ENCODE data around the gene WDR81. TPM values are rescaled to one million over a fixed set of nuclear protein-coding genes. Genes with fewer than 3 reads are reported as not detected.

WDR81 gene
- total and polyA plus RNA-seq, 2 experiments from 2014 or later, result 9.5 to 23.1 TPM

DNA sequence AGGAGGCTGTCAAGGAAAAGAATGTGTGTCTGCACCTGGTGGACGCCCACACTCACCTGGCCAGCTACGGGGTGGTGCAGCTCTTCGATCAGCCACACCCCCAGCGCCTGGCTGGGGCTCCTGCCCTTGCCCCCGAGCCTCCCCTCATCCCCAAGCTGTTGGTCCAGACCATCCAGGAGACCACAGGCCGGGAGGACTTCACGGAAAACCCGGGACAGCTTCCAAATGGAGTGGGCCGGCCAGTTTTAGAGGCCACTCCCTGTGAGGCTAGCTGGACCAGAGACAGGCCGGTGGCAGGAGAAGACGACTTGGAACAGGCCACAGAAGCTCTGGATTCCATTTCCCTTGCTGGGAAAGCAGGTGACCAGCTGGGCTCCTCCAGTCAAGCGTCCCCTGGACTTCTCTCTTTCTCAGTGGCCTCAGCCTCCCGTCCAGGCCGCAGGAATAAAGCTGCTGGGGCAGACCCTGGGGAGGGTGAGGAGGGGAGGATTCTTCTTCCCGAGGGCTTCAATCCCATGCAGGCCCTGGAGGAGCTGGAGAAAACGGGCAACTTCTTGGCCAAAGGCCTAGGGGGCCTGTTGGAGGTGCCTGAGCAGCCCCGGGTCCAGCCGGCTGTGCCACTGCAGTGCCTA is 2.2 kb downstream of the WDR81 start:
- no peaks in the 10 kb centered on the region for H3K9me3 ChIP-seq (ENCODE audit: low read depth)
- H3K4me1 ChIP-seq (ENCODE audit: low read depth), result no peaks in the 10 kb centered on the region
- H3K27me3 ChIP-seq, result no peaks in the 10 kb centered on the region
- no peaks in the 10 kb centered on the region for H3K36me3 ChIP-seq
- no peak overlapping the region for H3K27ac ChIP-seq
- DNase-seq (ENCODE audit: low read depth in 1 of 2, low spot score in 1 of 2), result no peak
- TF ChIP-seq, protein P1, sequence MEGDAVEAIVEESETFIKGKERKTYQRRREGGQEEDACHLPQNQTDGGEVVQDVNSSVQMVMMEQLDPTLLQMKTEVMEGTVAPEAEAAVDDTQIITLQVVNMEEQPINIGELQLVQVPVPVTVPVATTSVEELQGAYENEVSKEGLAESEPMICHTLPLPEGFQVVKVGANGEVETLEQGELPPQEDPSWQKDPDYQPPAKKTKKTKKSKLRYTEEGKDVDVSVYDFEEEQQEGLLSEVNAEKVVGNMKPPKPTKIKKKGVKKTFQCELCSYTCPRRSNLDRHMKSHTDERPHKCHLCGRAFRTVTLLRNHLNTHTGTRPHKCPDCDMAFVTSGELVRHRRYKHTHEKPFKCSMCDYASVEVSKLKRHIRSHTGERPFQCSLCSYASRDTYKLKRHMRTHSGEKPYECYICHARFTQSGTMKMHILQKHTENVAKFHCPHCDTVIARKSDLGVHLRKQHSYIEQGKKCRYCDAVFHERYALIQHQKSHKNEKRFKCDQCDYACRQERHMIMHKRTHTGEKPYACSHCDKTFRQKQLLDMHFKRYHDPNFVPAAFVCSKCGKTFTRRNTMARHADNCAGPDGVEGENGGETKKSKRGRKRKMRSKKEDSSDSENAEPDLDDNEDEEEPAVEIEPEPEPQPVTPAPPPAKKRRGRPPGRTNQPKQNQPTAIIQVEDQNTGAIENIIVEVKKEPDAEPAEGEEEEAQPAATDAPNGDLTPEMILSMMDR (IDR thresholded peaks at IDR 0.05; ENCODE audit: low read depth, low read length), result no peak
- H3K4me3 ChIP-seq, result no peak overlapping the region

DNA sequence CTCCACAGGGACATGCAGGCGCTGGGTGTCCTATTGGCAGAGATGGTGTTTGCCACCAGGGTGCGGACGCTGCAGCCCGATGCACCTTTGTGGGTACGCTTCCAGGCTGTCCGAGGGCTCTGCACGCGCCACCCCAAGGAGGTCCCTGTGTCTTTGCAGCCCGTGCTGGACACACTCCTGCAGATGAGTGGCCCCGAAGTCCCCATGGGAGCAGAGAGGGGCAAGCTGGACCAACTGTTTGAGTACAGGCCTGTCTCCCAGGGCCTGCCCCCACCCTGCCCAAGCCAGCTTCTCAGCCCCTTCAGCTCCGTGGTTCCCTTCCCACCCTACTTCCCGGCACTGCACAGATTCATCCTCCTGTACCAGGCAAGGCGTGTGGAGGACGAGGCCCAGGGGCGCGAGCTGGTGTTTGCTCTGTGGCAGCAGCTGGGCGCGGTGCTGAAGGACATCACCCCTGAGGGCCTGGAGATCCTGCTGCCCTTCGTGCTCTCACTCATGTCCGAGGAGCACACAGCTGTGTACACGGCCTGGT is 2.8 kb downstream of the WDR81 start:
- Histone ChIP-seq H3K4me3 (no peak overlapping the region), H3K36me3 (no peaks in the 10 kb centered on the region), H3K9me3 (ENCODE audit: low read depth) (no peaks in the 10 kb centered on the region), H3K4me1 (ENCODE audit: low read depth) (no peaks in the 10 kb centered on the region), H3K27ac (no peak overlapping the region), H3K27me3 (no peaks in the 10 kb centered on the region)
- DNase-seq (ENCODE audit: low read depth in 1 of 2, low spot score in 1 of 2), result no peak
- TF ChIP-seq, protein P1 (IDR thresholded peaks at IDR 0.05; ENCODE audit: low read depth, low read length), result no peak

DNA sequence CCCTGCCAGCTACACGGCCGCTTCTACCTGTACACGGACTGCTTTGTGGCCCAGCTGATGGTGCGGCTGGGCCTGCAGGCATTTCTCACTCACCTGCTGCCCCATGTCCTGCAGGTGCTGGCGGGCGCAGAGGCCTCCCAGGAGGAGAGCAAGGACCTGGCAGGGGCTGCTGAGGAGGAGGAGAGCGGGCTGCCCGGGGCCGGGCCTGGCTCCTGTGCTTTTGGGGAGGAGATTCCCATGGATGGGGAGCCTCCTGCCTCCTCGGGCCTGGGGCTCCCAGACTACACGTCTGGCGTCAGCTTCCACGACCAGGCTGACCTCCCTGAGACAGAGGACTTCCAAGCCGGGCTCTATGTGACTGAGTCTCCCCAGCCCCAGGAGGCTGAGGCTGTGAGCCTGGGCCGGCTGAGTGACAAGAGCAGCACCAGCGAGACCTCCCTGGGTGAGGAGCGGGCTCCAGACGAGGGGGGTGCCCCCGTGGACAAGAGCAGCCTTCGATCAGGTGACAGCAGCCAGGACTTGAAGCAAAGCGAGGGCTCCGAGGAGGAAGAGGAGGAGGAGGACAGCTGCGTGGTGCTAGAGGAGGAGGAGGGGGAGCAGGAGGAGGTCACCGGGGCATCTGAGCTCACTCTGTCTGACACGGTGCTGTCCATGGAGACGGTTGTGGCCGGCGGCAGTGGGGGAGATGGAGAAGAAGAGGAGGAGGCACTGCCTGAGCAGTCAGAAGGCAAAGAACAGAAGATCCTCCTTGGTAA is 3.5 kb downstream of the WDR81 start:
- DNase-seq (ENCODE audit: low read depth in 1 of 2, low spot score in 1 of 2), result no peak
- Histone ChIP-seq H3K4me3 (no peak overlapping the region), H3K9me3 (ENCODE audit: low read depth) (no peaks in the 10 kb centered on the region), H3K27me3 (no peaks in the 10 kb centered on the region), H3K27ac (no peak overlapping the region), H3K4me1 (ENCODE audit: low read depth) (no peaks in the 10 kb centered on the region), H3K36me3 (no peaks in the 10 kb centered on the region)
- TF ChIP-seq, protein P1 (IDR thresholded peaks at IDR 0.05; ENCODE audit: low read depth, low read length), result no peak

DNA sequence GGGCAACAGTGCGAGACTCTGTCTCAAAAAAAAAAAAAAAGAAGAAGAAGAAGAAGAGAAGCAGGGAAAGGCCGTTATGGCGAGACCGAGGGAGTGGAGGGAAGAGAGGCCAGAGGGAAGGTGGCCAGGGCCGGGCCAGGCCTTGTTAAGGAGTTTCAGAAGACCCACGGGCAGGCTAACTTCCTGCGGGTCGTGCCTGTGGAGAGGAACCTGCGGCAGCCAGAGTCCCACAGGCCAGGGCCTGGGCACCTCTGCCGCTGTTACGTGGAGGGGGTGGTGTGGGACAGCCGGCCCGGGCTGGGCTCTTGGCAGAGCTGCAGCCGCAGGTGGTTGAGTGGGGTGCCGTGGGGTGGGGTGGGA is 5.4 kb downstream of the WDR81 start:
- H3K27me3 ChIP-seq, result no peaks in the 10 kb centered on the region
- TF ChIP-seq, protein P1 (IDR thresholded peaks at IDR 0.05; ENCODE audit: low read depth, low read length), result no peak
- DNase-seq (ENCODE audit: low read depth in 1 of 2, low spot score in 1 of 2), result no peak
- H3K9me3 ChIP-seq (ENCODE audit: low read depth), result no peaks in the 10 kb centered on the region
- no peak overlapping the region for H3K27ac ChIP-seq
- no peak overlapping the region for H3K4me3 ChIP-seq
- no peaks in the 10 kb centered on the region for H3K36me3 ChIP-seq
- no peaks in the 10 kb centered on the region for H3K4me1 ChIP-seq (ENCODE audit: low read depth)

DNA sequence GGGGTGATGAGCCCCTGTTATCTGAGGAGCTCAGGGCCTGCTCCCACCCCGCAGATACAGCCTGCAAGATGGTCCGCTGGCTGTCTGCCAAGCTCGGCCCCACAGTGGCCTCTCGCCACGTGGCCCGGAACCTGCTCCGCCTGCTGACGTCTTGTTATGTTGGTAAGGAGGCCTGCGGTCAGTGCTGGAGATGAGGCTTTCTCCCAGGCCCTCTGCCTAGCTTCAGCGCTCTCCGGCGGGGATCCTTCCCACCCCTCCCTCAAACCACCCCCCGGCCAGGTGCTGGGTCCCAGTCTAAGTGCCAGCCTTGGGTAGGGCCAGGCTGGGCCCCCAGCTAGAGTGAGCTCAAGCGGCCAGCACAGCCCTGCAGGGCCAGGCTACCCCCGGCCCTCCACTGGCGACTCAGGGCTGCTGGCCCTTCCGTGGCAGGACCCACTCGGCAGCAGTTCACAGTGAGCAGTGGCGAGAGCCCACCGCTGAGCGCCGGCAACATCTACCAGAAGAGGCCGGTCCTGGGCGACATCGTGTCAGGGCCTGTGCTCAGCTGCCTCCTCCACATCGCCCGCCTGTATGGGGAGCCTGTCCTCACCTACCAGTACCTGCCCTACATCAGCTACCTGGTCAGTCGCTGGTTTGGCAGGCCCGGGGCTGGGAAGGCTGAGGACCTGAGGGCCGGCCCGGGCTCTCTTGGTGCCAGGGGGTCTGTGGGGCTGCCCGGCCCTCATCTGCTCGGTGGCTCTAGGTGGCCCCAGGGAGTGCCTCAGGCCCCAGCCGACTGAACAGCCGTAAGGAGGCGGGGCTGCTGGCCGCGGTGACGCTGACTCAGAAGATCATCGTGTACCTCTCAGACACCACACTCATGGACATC is 6.1 kb downstream of the WDR81 start:
- Histone ChIP-seq H3K27me3 (no peaks in the 10 kb centered on the region), H3K4me3 (no peak overlapping the region), H3K4me1 (ENCODE audit: low read depth) (no peaks in the 10 kb centered on the region), H3K9me3 (ENCODE audit: low read depth) (no peaks in the 10 kb centered on the region), H3K27ac (no peak overlapping the region), H3K36me3 (no peaks in the 10 kb centered on the region)
- TF ChIP-seq, protein P1 (IDR thresholded peaks at IDR 0.05; ENCODE audit: low read depth, low read length), result no peak
- DNase-seq (ENCODE audit: low read depth in 1 of 2, low spot score in 1 of 2), result peak in 1 of 2 donors; percentile 97

Data from cardiac muscle cell (in vitro differentiated cells and primary cell).